Karpas-422 (cell line): ENCODE measurements around the gene FAM193B. TPM values are rescaled to one million over a fixed set of nuclear protein-coding genes. Genes with fewer than 3 reads are reported as not detected.

Experiments used
- DNase-seq: peaks from one replicate; pipeline ENCODE4 v3.0.0-alpha.2; 2015
- H2AFZ ChIP-seq: fragments of 200-600 bp; sonication (generic); 2 replicates; pipeline ENCODE4 v1.6.1; 2014; ENCODE audit warnings: antibody characterized with exemption, low read length, mixed read lengths
- H3K27ac ChIP-seq: fragments of 200-600 bp; sonication (generic); 2 replicates; pipeline ENCODE4 v1.5.1; 2014; ENCODE audit warnings: mild to moderate bottlenecking, low read length, moderate library complexity
- H3K27me3 ChIP-seq: fragments of 200-600 bp; sonication (generic); 2 replicates; pipeline ENCODE4 v1.6.1; 2014; ENCODE audit warnings: low read length, mixed read lengths
- H3K36me3 ChIP-seq: fragments of 200-600 bp; sonication (generic); 2 replicates; pipeline ENCODE4 v1.6.1; 2014; ENCODE audit warnings: low read length, mixed read lengths; ENCODE audit not compliant: insufficient read depth
- H3K4me1 ChIP-seq: fragments of 200-600 bp; sonication (generic); 2 replicates; pipeline ENCODE4 v1.6.1; 2014; ENCODE audit warnings: mild to moderate bottlenecking, low read length, mixed read lengths
- H3K4me2 ChIP-seq: fragments of 200-600 bp; sonication (generic); 2 replicates; pipeline ENCODE4 v1.6.1; 2014; ENCODE audit warnings: low read length, low read depth, mild to moderate bottlenecking; ENCODE audit not compliant: poor library complexity, severe bottlenecking
- H3K4me3 ChIP-seq: fragments of 200-600 bp; sonication (generic); 2 replicates; pipeline ENCODE4 v1.5.1; 2014; ENCODE audit warnings: mild to moderate bottlenecking, antibody characterized with exemption, low read length, mixed read lengths
- H3K79me2 ChIP-seq: fragments of 200-600 bp; sonication (generic); 2 replicates; pipeline ENCODE4 v1.6.1; 2014; ENCODE audit warnings: mild to moderate bottlenecking, low read length, mixed read lengths
- H3K9ac ChIP-seq: fragments of 200-600 bp; sonication (generic); 2 replicates; pipeline ENCODE4 v1.6.0; 2014; ENCODE audit warnings: low read length
- H3K9me2 ChIP-seq: fragments of 200-600 bp; sonication (generic), shearing (Covaris generic); replicated peaks from 2 replicates; pipeline ENCODE4 v1.6.0; 2014; ENCODE audit warnings: mild to moderate bottlenecking, low read length, moderate library complexity; ENCODE audit not compliant: insufficient read depth
- H3K9me3 ChIP-seq: fragments of 300-700, 200-600 bp; sonication (generic); 2 replicates; pipeline ENCODE4 v1.6.1; 2014; ENCODE audit warnings: low read length, mixed read lengths
- H4K20me1 ChIP-seq: fragments of 200-600 bp; sonication (generic); 2 replicates; pipeline ENCODE4 v1.6.1; 2014; ENCODE audit warnings: mild to moderate bottlenecking, antibody characterized with exemption, low read length, low read depth; ENCODE audit not compliant: insufficient read depth
- total RNA-seq: library from RNA; depleted of rRNA; stranded (reverse); fragments of >200 nt; shearing (Covaris generic); gene quantifications from 2 replicates; pipeline ENCODE4 v1.2.3, GENCODE V29; 2014; ENCODE audit warnings: low replicate concordance

The FAM193B gene
- total RNA-seq, 1 experiment from 2014 or later, result 48.3 TPM

DNA sequence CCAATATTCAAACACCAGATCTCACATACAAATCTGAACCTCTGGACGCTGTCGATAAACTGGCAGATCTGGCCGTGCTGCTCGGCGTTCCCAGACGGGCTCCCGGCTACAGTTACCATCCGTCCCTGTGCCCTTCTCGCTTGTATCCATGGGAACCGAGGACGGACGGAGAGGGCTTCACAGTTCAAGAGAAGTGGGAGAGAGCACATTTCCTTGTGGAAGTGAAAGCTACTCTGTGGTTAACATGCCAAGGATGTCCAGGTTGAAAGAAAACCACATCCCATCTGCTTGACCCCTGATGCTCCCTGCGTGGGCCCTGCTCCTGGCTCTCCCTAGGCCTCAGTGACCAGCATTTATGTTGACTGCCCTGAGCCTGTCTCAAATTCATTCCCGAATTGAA lies 74.6 kb downstream of the FAM193B start:
- Histone ChIP-seq H3K27ac (no peak overlapping the region), H2AFZ (no peak overlapping the region), H3K9me3 (no peaks in the 10 kb centered on the region), H3K36me3 (no peaks in the 10 kb centered on the region; the same call in 1 of the 2 replicates), H3K79me2 (no peaks in the 10 kb centered on the region), H3K27me3 (no peaks in the 10 kb centered on the region), H3K9ac (no peak overlapping the region), H3K4me3 (no peak overlapping the region), H3K4me2 (no peak overlapping the region), H4K20me1 (no peaks in the 10 kb centered on the region), H3K9me2 (no peaks in the 10 kb centered on the region), H3K4me1 (peaks cover 9% of the 10 kb centered on the region)
- DNase-seq, result no peak

- Histone ChIP-seq H3K36me3 (no peaks in the 10 kb centered on the region; the same call in 1 of the 2 replicates), H3K9ac (peak overlapping the region; percentile 34; the same call in 1 of the 2 replicates), H2AFZ (no peak overlapping the region), H3K27ac (peak overlapping the region; percentile 40; the same call in 1 of the 2 replicates), H3K4me3 (no peak overlapping the region), H3K9me3 (no peaks in the 10 kb centered on the region), H4K20me1 (no peaks in the 10 kb centered on the region), H3K9me2 (no peaks in the 10 kb centered on the region), H3K4me2 (no peak overlapping the region), H3K27me3 (no peaks in the 10 kb centered on the region), H3K79me2 (no peaks in the 10 kb centered on the region), H3K4me1 (peaks cover 15% of the 10 kb centered on the region)
- no peak for DNase-seq
Observed at GRCh38 chr5:177478711-177479646, 75.4 kb downstream of the FAM193B start.

- Histone ChIP-seq H4K20me1 (no peaks in the 10 kb centered on the region), H3K9ac (no peak overlapping the region), H3K27me3 (no peaks in the 10 kb centered on the region), H3K9me2 (no peaks in the 10 kb centered on the region), H3K4me2 (no peak overlapping the region), H3K9me3 (no peaks in the 10 kb centered on the region), H3K27ac (no peak overlapping the region), H3K4me3 (no peak overlapping the region), H3K36me3 (no peaks in the 10 kb centered on the region; the same call in 1 of the 2 replicates), H3K79me2 (no peaks in the 10 kb centered on the region), H3K4me1 (peaks cover 16% of the 10 kb centered on the region), H2AFZ (no peak overlapping the region)
- DNase-seq, result no peak
Observed at GRCh38 chr5:177477701-177478477, 76.5 kb downstream of the FAM193B start.

- no peaks in the 10 kb centered on the region for H3K9me2 ChIP-seq
- no peak overlapping the region for H3K4me3 ChIP-seq
- H3K27me3 ChIP-seq, result no peaks in the 10 kb centered on the region
- DNase-seq, result no peak
- no peak overlapping the region for H3K27ac ChIP-seq
- no peak overlapping the region for H3K4me2 ChIP-seq
- H3K4me1 ChIP-seq, result peaks cover 25% of the 10 kb centered on the region
- H3K36me3 ChIP-seq, result no peaks in the 10 kb centered on the region; the same call in 1 of the 2 replicates
- H3K79me2 ChIP-seq, result peaks cover 10% of the 10 kb centered on the region
- no peak overlapping the region for H3K9ac ChIP-seq
- no peaks in the 10 kb centered on the region; the same call in 1 of the 2 replicates for H4K20me1 ChIP-seq
- H2AFZ ChIP-seq, result no peak overlapping the region
- no peaks in the 10 kb centered on the region for H3K9me3 ChIP-seq
Observed at GRCh38 chr5:177476531-177477233, 77.7 kb downstream of the FAM193B start.

DNA sequence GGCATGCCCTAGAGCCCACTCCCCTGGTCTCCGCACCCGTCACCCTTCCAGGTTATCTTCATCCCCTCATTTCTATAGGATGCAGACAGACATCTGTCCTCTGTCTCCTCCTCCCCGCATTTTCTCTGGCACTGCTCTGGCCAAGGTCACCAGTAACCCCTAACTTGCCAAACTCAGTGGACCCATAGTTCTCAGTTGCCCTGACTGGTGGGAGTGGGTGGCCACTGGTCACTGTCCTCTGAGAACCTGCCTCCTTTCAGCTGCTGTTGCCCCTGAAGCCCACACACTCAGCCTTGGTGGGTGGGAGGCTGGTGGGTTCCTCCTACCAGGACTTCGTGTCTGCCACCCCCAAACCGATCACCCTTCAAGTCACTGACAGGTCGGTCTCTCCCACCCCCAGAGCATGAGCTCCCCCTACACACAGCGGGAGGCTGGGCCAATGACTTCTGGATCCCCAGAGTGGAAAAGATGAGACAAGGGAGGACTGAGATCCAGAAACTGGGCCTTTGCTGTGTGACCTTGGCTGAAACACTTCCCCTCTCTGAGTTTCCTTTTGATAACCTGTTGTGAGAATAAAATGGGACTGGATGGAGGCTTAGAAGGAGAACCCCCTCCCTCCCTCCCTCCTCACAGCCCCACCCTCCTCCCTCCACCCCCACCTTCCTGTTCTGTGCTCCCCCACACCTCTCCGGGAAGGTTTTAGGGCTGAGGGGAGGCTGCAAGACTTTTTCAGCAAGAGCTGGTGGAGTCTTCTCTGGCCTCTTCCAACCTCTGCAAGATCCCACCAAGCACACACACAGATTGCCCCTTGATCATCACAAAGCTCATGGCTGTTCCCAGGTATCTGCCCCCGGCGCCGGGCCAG lies 78.6 kb downstream of the FAM193B start:
- Histone ChIP-seq H4K20me1 (no peaks in the 10 kb centered on the region; the same call in 1 of the 2 replicates), H3K4me2 (no peak overlapping the region), H3K9me2 (no peaks in the 10 kb centered on the region), H3K27me3 (no peaks in the 10 kb centered on the region), H3K79me2 (peaks cover 19% of the 10 kb centered on the region), H2AFZ (no peak overlapping the region), H3K4me3 (no peak overlapping the region), H3K9ac (no peak overlapping the region), H3K27ac (no peak overlapping the region), H3K36me3 (no peaks in the 10 kb centered on the region), H3K9me3 (no peaks in the 10 kb centered on the region), H3K4me1 (peaks cover 28% of the 10 kb centered on the region)
- DNase-seq, result no peak

DNA sequence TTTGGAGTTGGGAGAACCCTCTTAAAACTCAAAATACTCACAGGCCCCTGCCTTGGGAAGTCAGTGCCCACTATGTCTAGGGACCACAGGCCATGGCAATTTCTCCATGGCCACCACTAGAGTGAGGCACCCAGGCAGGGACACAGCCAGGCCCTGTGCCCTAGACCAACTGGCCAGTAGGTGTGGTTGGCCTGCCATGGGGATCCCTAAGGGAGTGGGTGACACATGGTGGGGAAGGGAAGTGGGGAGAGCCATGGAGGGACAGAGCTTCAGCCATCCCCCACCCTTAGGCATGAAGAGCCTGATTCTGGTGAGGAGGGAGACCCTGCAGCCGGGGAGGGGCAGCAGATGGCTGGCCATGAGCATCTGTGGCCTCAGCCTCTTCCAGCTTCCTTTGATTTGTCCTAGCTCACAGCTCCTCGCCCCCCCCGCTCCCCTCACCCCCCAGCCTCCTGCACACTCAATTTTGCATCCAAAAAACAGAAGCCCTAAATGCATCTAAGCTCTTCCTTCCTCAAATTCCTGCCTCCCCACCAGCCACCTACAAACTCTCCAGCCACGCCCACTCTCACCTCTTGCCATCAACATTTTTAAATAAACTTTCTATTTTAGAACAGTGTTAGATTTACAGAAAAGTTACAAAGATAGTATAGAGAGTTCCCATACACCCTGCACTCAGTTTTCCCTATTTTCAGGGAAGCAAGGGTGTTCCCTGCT lies 79.4 kb downstream of the FAM193B start:
- no peak for DNase-seq
- H3K4me1 ChIP-seq, result peaks cover 28% of the 10 kb centered on the region

GRCh38 chr5:177474002-177474476 lies 80.3 kb downstream of the FAM193B start:
- Histone ChIP-seq H3K36me3 (no peaks in the 10 kb centered on the region), H3K27me3 (no peaks in the 10 kb centered on the region), H3K79me2 (peaks cover 23% of the 10 kb centered on the region), H4K20me1 (no peaks in the 10 kb centered on the region; the same call in 1 of the 2 replicates), H3K4me2 (no peak overlapping the region), H3K9me2 (no peaks in the 10 kb centered on the region), H3K4me3 (no peak overlapping the region), H3K27ac (no peak overlapping the region), H3K9ac (peak overlapping the region; percentile 27; the same call in 1 of the 2 replicates), H3K9me3 (no peaks in the 10 kb centered on the region), H2AFZ (no peak overlapping the region), H3K4me1 (peaks cover 26% of the 10 kb centered on the region)
- no peak for DNase-seq

More for the DNA sequence above, 79.4 kb downstream of the FAM193B start:
- Histone ChIP-seq H3K36me3 (no peaks in the 10 kb centered on the region), H2AFZ (no peak overlapping the region), H3K9me2 (no peaks in the 10 kb centered on the region), H3K4me2 (no peak overlapping the region), H3K4me3 (no peak overlapping the region), H3K27ac (no peak overlapping the region), H3K79me2 (peaks cover 23% of the 10 kb centered on the region), H4K20me1 (no peaks in the 10 kb centered on the region; the same call in 1 of the 2 replicates), H3K9ac (no peak overlapping the region), H3K27me3 (no peaks in the 10 kb centered on the region), H3K9me3 (no peaks in the 10 kb centered on the region)
